CD8-positive, alpha-beta memory T cell (primary cell): ENCODE data around the gene C1QTNF6. TPM values are rescaled to one million over a fixed set of nuclear protein-coding genes. Genes with fewer than 3 reads are reported as not detected.

Experiments
- CTCF ChIA-PET: fragments of 350-600 bp; sonication (Branson Sonifier 250); formaldehyde crosslinking; loops from one replicate; lab custom pipeline; 2021; ENCODE audit warnings: antibody characterized with exemption; lab: Charles Lee
- POLR2A ChIA-PET: fragments of 350-600 bp; sonication (Branson Sonifier 250); formaldehyde crosslinking; loops from one replicate; lab custom pipeline; 2021; ENCODE audit warnings: antibody characterized with exemption; lab: Charles Lee
- DNase-seq, 5 donors: peaks; one replicate each; pipeline versions ENCODE4 v3.0.0 to v3.0.0-alpha.2; 2020 to 2022; ENCODE audit warnings: mixed read lengths in 1 of 5
- H3K27ac ChIP-seq: one replicate; pipeline ENCODE4 v1.7.0; 2013; ENCODE audit warnings: low read depth, mild to moderate bottlenecking, low read length, moderate library complexity
- H3K27me3 ChIP-seq: 2 replicates; pipeline ENCODE4 v1.7.0; 2013; ENCODE audit warnings: low read length, mild to moderate bottlenecking; ENCODE audit not compliant: insufficient read depth, poor library complexity, severe bottlenecking
- H3K36me3 ChIP-seq: 2 replicates; pipeline ENCODE4 v1.7.0; 2013; ENCODE audit warnings: mild to moderate bottlenecking, low read length, moderate library complexity; ENCODE audit not compliant: insufficient read depth
- H3K4me1 ChIP-seq: 2 replicates; pipeline ENCODE4 v1.7.0; 2013; ENCODE audit warnings: mild to moderate bottlenecking, low read length, moderate library complexity; ENCODE audit not compliant: insufficient read depth
- H3K4me3 ChIP-seq: 2 replicates; pipeline ENCODE4 v1.7.0; 2013; ENCODE audit warnings: mild to moderate bottlenecking, low read length
- H3K9me3 ChIP-seq: 2 replicates; pipeline ENCODE4 v1.7.0; 2013; ENCODE audit warnings: mild to moderate bottlenecking, low read length
- H3K27ac Mint-ChIP-seq, 8 donors: one replicate each; pipeline ENCODE4 v1.8.0; 2020 to 2021; ENCODE audit warnings: mixed read lengths in 8 of 8, mild to moderate bottlenecking in 6 of 8, inconsistent platforms in 3 of 8, moderate library complexity in 3 of 8
- H3K27me3 Mint-ChIP-seq, 2 donors: one replicate each; pipeline ENCODE4 v1.8.0; 2020 to 2021; ENCODE audit warnings: mixed read lengths in 2 of 2, mild to moderate bottlenecking in 1 of 2, moderate library complexity in 1 of 2
- H3K36me3 Mint-ChIP-seq, 3 donors: one replicate each; pipeline ENCODE4 v1.8.0; 2020 to 2021; ENCODE audit warnings: mixed read lengths in 3 of 3, inconsistent platforms in 1 of 3, mild to moderate bottlenecking in 1 of 3
- H3K4me1 Mint-ChIP-seq, 3 donors: one replicate each; pipeline ENCODE4 v1.8.0; 2020 to 2021; ENCODE audit warnings: mixed read lengths in 3 of 3, inconsistent platforms in 1 of 3, mild to moderate bottlenecking in 1 of 3
- H3K4me3 Mint-ChIP-seq, 7 donors: one replicate each; pipeline ENCODE4 v1.8.0; 2020 to 2021; ENCODE audit warnings: mixed read lengths in 7 of 7, mild to moderate bottlenecking in 6 of 7, moderate library complexity in 4 of 7, inconsistent platforms in 2 of 7
- H3K9me3 Mint-ChIP-seq, 5 donors: one replicate each; pipeline ENCODE4 v1.8.0; 2020 to 2022; ENCODE audit warnings: mixed read lengths in 5 of 5, mild to moderate bottlenecking in 3 of 5, moderate library complexity in 2 of 5, inconsistent platforms in 1 of 5
- polyA plus RNA-seq: library from polyadenylated mRNA; unstranded; fragments of 300-500 nt; fragmentation: Illumina TruSeq; gene quantifications from one replicate; pipeline ENCODE4 v1.2.3, GENCODE V29; 2021
- total RNA-seq, 2 experiments: library from RNA; stranded (reverse); gene quantifications; one replicate each; pipeline ENCODE4 v1.2.3, GENCODE V29; 2021

The C1QTNF6 gene
- total and polyA plus RNA-seq, 3 experiments from 2014 or later: 1.8 to 4.3 (median 3.6) TPM

GRCh38 chr22:37222440-37222971, 34.5 kb upstream of the C1QTNF6 start:
- POLR2A ChIA-PET: interaction anchor here (0.6 to 3.2 kb wide), 12 partner anchors 9 to 687 kb away, joined by 3 to 33 read pairs (median 4); partner anchors contain the start of gene RAC2
- peaks cover 0 to 2% (median 0%) of the 10 kb centered on the region in 5 donors for H3K9me3 Mint-ChIP-seq

GRCh38 chr22:37221424-37222333, 33.6 kb upstream of the C1QTNF6 start:
- Histone ChIP-seq H3K27me3 (no peaks in the 10 kb centered on the region), H3K4me1 (peaks cover 99% of the 10 kb centered on the region), H3K36me3 (peaks cover 26% of the 10 kb centered on the region), H3K4me3 (peak overlapping the region; percentile 53), H3K9me3 (no peaks in the 10 kb centered on the region), H3K27ac (peak overlapping the region; percentile 35)
- H3K27me3 Mint-ChIP-seq: no peaks in the 10 kb centered on the region
- ChIA-PET CTCF (interaction anchor here (1.4 to 3.4 kb wide), 9 partner anchors 12 to 40 kb away, joined by 3 to 18 read pairs (median 12); partner anchors contain the start of gene RAC2), POLR2A (interaction anchor here (0.6 to 3.2 kb wide), 9 partner anchors 17 to 100 kb away, joined by 3 to 33 read pairs (median 4); partner anchors contain the start of gene RAC2)
- H3K36me3 Mint-ChIP-seq: peaks cover 15 to 37% (median 15%) of the 10 kb centered on the region in 3 donors
- no peak for DNase-seq
- peak overlapping the region; percentile 46 to 99 (median 94) for H3K27ac Mint-ChIP-seq
- H3K9me3 Mint-ChIP-seq: peaks cover 0 to 2% (median 0%) of the 10 kb centered on the region in 5 donors
- peak overlapping the region; percentile 11 to 90 (median 79) for H3K4me3 Mint-ChIP-seq
- peaks cover 90 to 99% (median 96%) of the 10 kb centered on the region in 3 donors for H3K4me1 Mint-ChIP-seq

More at GRCh38 chr22:37222440-37222971, 34.5 kb upstream of the C1QTNF6 start:
- Histone ChIP-seq H3K27ac (peak overlapping the region; percentile 35), H3K4me1 (peaks cover 95% of the 10 kb centered on the region), H3K9me3 (no peaks in the 10 kb centered on the region), H3K4me3 (peak overlapping the region; percentile 53), H3K36me3 (peaks cover 26% of the 10 kb centered on the region), H3K27me3 (no peaks in the 10 kb centered on the region)
- peak overlapping the region; percentile 11 to 90 (median 79) for H3K4me3 Mint-ChIP-seq
- CTCF ChIA-PET: interaction anchor here (0.5 to 3.4 kb wide), 11 partner anchors 9 to 45 kb away, joined by 3 to 17 read pairs (median 8); partner anchors contain the start of gene RAC2
- H3K4me1 Mint-ChIP-seq: peaks cover 85 to 91% (median 90%) of the 10 kb centered on the region in 3 donors
- peaks cover 15 to 37% (median 15%) of the 10 kb centered on the region in 3 donors for H3K36me3 Mint-ChIP-seq
- H3K27me3 Mint-ChIP-seq: no peaks in the 10 kb centered on the region
- DNase-seq: peak; percentile 37 to 82 (median 77)
- peak overlapping the region; percentile 46 to 99 (median 96) for H3K27ac Mint-ChIP-seq

DNA sequence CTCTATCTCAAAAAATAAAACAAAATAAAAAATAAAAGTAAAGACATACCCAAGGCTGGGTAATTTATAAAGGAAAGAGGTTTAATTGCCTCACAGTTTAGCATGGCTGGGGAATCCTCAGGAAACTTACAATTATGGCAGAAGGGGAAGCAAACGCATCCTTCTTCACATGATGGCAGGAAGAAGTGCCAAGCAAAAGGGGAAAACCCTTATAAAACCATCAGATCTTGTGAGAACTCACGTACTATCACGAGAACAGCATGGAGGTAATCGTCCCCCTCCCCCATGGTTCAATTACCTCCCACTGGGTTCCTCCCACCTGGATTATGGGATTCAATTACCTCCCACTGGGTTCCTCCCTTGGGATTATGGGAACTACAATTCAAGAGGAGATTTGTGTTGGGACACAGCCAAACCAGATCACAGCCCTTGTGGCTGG, 32.5 kb upstream of the C1QTNF6 start:
- Histone ChIP-seq H3K27ac (no peak overlapping the region), H3K4me3 (peak overlapping the region; percentile 53), H3K36me3 (peaks cover 15% of the 10 kb centered on the region), H3K9me3 (no peaks in the 10 kb centered on the region), H3K4me1 (peaks cover 93% of the 10 kb centered on the region), H3K27me3 (no peaks in the 10 kb centered on the region)
- Mint-ChIP-seq H3K4me3 (peak overlapping the region; percentile 14 to 68 (median 61)), H3K27me3 (no peaks in the 10 kb centered on the region), H3K9me3 (peaks cover 0 to 2% (median 0%) of the 10 kb centered on the region in 5 donors), H3K27ac (peak overlapping the region; percentile 46 to 99 (median 94)), H3K36me3 (peaks cover 14 to 26% (median 15%) of the 10 kb centered on the region in 3 donors), H3K4me1 (peaks cover 80 to 97% (median 91%) of the 10 kb centered on the region in 3 donors)
- POLR2A ChIA-PET: interaction anchor here (1.3 to 3.2 kb wide), 2 partner anchors 10 to 21 kb away, joined by 3 to 14 read pairs; no protein-coding TSS in a partner anchor
- peak in 1 of 5 donors; percentile 38 for DNase-seq
- CTCF ChIA-PET: interaction anchor here (2.5 to 3.4 kb wide), 3 partner anchors 18 to 23 kb away, joined by 7 to 18 read pairs (median 17); partner anchors contain the start of gene RAC2

- Histone ChIP-seq H3K27ac (no peak overlapping the region), H3K36me3 (peaks cover 5% of the 10 kb centered on the region), H3K4me1 (peaks cover 83% of the 10 kb centered on the region), H3K4me3 (peak overlapping the region; percentile 53), H3K27me3 (no peaks in the 10 kb centered on the region), H3K9me3 (no peaks in the 10 kb centered on the region)
- Mint-ChIP-seq H3K4me3 (peak overlapping the region in 6 of 7 donors; percentile 49 to 68 (median 62)), H3K27ac (peak overlapping the region; percentile 46 to 99 (median 94)), H3K4me1 (peaks cover 70 to 90% (median 82%) of the 10 kb centered on the region in 3 donors), H3K27me3 (no peaks in the 10 kb centered on the region), H3K36me3 (peaks cover 5 to 16% (median 9%) of the 10 kb centered on the region in 3 donors), H3K9me3 (peaks cover 0 to 2% (median 0%) of the 10 kb centered on the region in 5 donors)
- DNase-seq: peak in 2 of 5 donors; percentile 25 to 30
- POLR2A ChIA-PET: interaction anchor here (1.3 to 3.2 kb wide), 6 partner anchors 9 to 24 kb away, joined by 3 to 14 read pairs (median 3); partner anchors contain the start of gene RAC2
- CTCF ChIA-PET: interaction anchor here (1.4 to 6.2 kb wide), 5 partner anchors 10 to 41 kb away, joined by 7 to 29 read pairs (median 12); partner anchors contain the start of gene RAC2
Observed at GRCh38 chr22:37219533-37219932, 31.5 kb upstream of the C1QTNF6 start.

GRCh38 chr22:37218771-37219411, 30.8 kb upstream of the C1QTNF6 start:
- H3K9me3 ChIP-seq: no peaks in the 10 kb centered on the region
- Mint-ChIP-seq H3K27me3 (no peaks in the 10 kb centered on the region), H3K27ac (peak overlapping the region; percentile 46 to 99 (median 94)), H3K36me3 (peaks cover 0 to 9% (median 6%) of the 10 kb centered on the region in 3 donors), H3K9me3 (peaks cover 0 to 2% (median 0%) of the 10 kb centered on the region in 5 donors), H3K4me3 (peak overlapping the region; percentile 6 to 68 (median 61)), H3K4me1 (peaks cover 63 to 83% (median 76%) of the 10 kb centered on the region in 3 donors)
- POLR2A ChIA-PET: interaction anchor here (0.8 to 3.2 kb wide), 7 partner anchors 9 to 139 kb away, joined by 3 to 14 read pairs (median 3); partner anchors contain the start of gene RAC2
- no peaks in the 10 kb centered on the region for H3K36me3 ChIP-seq
- H3K27me3 ChIP-seq: no peaks in the 10 kb centered on the region
- DNase-seq: peak; percentile 36 to 94 (median 86)
- H3K27ac ChIP-seq: no peak overlapping the region
- CTCF ChIA-PET: interaction anchor here (0.8 to 6.2 kb wide), 8 partner anchors 10 to 41 kb away, joined by 3 to 29 read pairs (median 9); partner anchors contain the start of gene RAC2
- H3K4me3 ChIP-seq: peak overlapping the region; percentile 53
- peaks cover 76% of the 10 kb centered on the region for H3K4me1 ChIP-seq

DNA sequence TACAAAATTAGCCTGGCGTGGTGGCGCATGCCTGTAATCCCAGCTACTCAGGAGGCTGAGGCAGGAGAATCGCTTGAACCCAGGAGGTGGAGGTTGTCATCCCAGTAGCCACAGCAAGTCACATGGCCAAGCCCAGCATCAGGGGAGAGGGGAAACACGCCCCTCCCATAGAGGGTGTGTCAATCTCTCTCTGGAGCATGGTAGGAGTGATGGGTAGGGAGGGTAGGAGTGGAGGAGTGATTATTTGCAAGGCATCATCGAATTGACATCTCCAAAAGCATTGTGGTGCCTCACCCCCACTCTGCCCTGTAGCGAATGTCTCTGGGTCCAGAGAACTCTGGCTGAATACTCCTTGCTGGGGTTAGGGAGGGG, 30.3 kb upstream of the C1QTNF6 start:
- H3K36me3 Mint-ChIP-seq: peaks cover 0 to 4% (median 2%) of the 10 kb centered on the region in 3 donors
- no peak for DNase-seq
- Histone ChIP-seq H3K27me3 (no peaks in the 10 kb centered on the region), H3K27ac (no peak overlapping the region), H3K4me1 (peaks cover 71% of the 10 kb centered on the region), H3K9me3 (no peaks in the 10 kb centered on the region), H3K36me3 (no peaks in the 10 kb centered on the region), H3K4me3 (peak overlapping the region; percentile 52)
- peak overlapping the region in 5 of 7 donors; percentile 49 to 68 (median 61) for H3K4me3 Mint-ChIP-seq
- ChIA-PET POLR2A (interaction anchor here (0.8 to 3.2 kb wide), 7 partner anchors 8 to 138 kb away, joined by 3 to 14 read pairs (median 3); partner anchors contain the start of gene RAC2), CTCF (interaction anchor here (0.8 to 6.2 kb wide), 10 partner anchors 9 to 42 kb away, joined by 3 to 31 read pairs (median 9); partner anchors contain the start of gene RAC2)
- peaks cover 58 to 78% (median 71%) of the 10 kb centered on the region in 3 donors for H3K4me1 Mint-ChIP-seq
- peak overlapping the region; percentile 46 to 99 (median 94) for H3K27ac Mint-ChIP-seq
- H3K9me3 Mint-ChIP-seq: peaks cover 0 to 2% (median 0%) of the 10 kb centered on the region in 5 donors
- peaks cover 0 to 1% of the 10 kb centered on the region in 2 donors for H3K27me3 Mint-ChIP-seq
